ENCODE results near the gene ZMIZ1.

Gene ZMIZ1

GRCh38 chr10:79094412-79095175, 25.8 kb downstream of the ZMIZ1 start:
- Histone ChIP-seq H3K36me3 (ENCODE audit: insufficient read depth) (no peaks in the 10 kb centered on the region), H3K79me2 (ENCODE audit: insufficient read depth, low read depth) (no peaks in the 10 kb centered on the region), H3K4me1 (ENCODE audit: low read depth, poor library complexity, severe bottlenecking) (no peaks in the 10 kb centered on the region), H3K4me3 (IDR thresholded peaks at IDR 0.05; ENCODE audit: insufficient read depth, low read depth, low read length) (no peak overlapping the region), H3K9ac (no peak overlapping the region), H3K27me3 (ENCODE audit: insufficient read depth, low read depth) (no peaks in the 10 kb centered on the region), H3K4me2 (no peak overlapping the region), H3K27ac (no peak overlapping the region), H4K20me1 (ENCODE audit: insufficient read depth) (no peaks in the 10 kb centered on the region), H2AFZ (ENCODE audit: low read depth) (no peak overlapping the region)
- no peak for TF ChIP-seq CTCF (conservative IDR thresholded peaks at IDR 0.05; ENCODE audit: low read depth, low read length)

- no peak overlapping the region for H3K4me3 ChIP-seq (IDR thresholded peaks at IDR 0.05; ENCODE audit: insufficient read depth, low read depth, low read length)
- H4K20me1 ChIP-seq (ENCODE audit: insufficient read depth) = no peaks in the 10 kb centered on the region
- H2AFZ ChIP-seq (ENCODE audit: low read depth) = no peak overlapping the region
- no peak overlapping the region for H3K4me2 ChIP-seq
- no peak overlapping the region for H3K9ac ChIP-seq
- no peak overlapping the region for H3K27ac ChIP-seq
- H3K79me2 ChIP-seq (ENCODE audit: insufficient read depth, low read depth) = no peaks in the 10 kb centered on the region
- no peaks in the 10 kb centered on the region for H3K4me1 ChIP-seq (ENCODE audit: low read depth, poor library complexity, severe bottlenecking)
- TF ChIP-seq CTCF (conservative IDR thresholded peaks at IDR 0.05; ENCODE audit: low read depth, low read length) = no peak
- no peaks in the 10 kb centered on the region for H3K27me3 ChIP-seq (ENCODE audit: insufficient read depth, low read depth)
- H3K36me3 ChIP-seq (ENCODE audit: insufficient read depth) = no peaks in the 10 kb centered on the region
These were observed 26.6 kb downstream of the ZMIZ1 start for GRCh38 chr10:79095316-79095715.

GRCh38 chr10:79096514-79096913, 27.7 kb downstream of the ZMIZ1 start:
- Histone ChIP-seq H3K36me3 (ENCODE audit: insufficient read depth) (no peaks in the 10 kb centered on the region), H3K9ac (no peak overlapping the region), H3K27ac (no peak overlapping the region), H3K79me2 (ENCODE audit: insufficient read depth, low read depth) (no peaks in the 10 kb centered on the region), H4K20me1 (ENCODE audit: insufficient read depth) (no peaks in the 10 kb centered on the region), H3K27me3 (ENCODE audit: insufficient read depth, low read depth) (no peaks in the 10 kb centered on the region), H3K4me3 (IDR thresholded peaks at IDR 0.05; ENCODE audit: insufficient read depth, low read depth, low read length) (no peak overlapping the region), H3K4me1 (ENCODE audit: low read depth, poor library complexity, severe bottlenecking) (no peaks in the 10 kb centered on the region), H2AFZ (ENCODE audit: low read depth) (no peak overlapping the region), H3K4me2 (no peak overlapping the region)
- no peak for TF ChIP-seq CTCF (conservative IDR thresholded peaks at IDR 0.05; ENCODE audit: low read depth, low read length)

GRCh38 chr10:79097021-79097872, 28.5 kb downstream of the ZMIZ1 start:
- H3K27ac ChIP-seq = no peak overlapping the region
- H4K20me1 ChIP-seq (ENCODE audit: insufficient read depth) = no peaks in the 10 kb centered on the region
- no peaks in the 10 kb centered on the region for H3K36me3 ChIP-seq (ENCODE audit: insufficient read depth)
- no peaks in the 10 kb centered on the region for H3K4me1 ChIP-seq (ENCODE audit: low read depth, poor library complexity, severe bottlenecking)
- H3K27me3 ChIP-seq (ENCODE audit: insufficient read depth, low read depth) = no peaks in the 10 kb centered on the region
- H2AFZ ChIP-seq (ENCODE audit: low read depth) = no peak overlapping the region
- no peak for TF ChIP-seq CTCF (conservative IDR thresholded peaks at IDR 0.05; ENCODE audit: low read depth, low read length)
- no peak overlapping the region for H3K9ac ChIP-seq
- no peak overlapping the region for H3K4me2 ChIP-seq
- H3K79me2 ChIP-seq (ENCODE audit: insufficient read depth, low read depth) = no peaks in the 10 kb centered on the region
- H3K4me3 ChIP-seq (IDR thresholded peaks at IDR 0.05; ENCODE audit: insufficient read depth, low read depth, low read length) = no peak overlapping the region

All from KMS-11 (cell line).